Muscle of leg (tissue), 11 donors: Measurements from ENCODE around the gene CSAD. TPM values are rescaled to one million over a fixed set of nuclear protein-coding genes. Genes with fewer than 3 reads are reported as not detected.
"Not testable (repeated sequence)": the region's sequence is repeated elsewhere in the genome, so short reads cannot be mapped to it uniquely, and the experiment has no call there.

Source experiments
- DNase-seq: peaks from one replicate; pipeline ENCODE4 v3.0.0; 2013
- H3K27ac ChIP-seq: one replicate; pipeline ENCODE4 v1.5.1; 2013; ENCODE audit warnings: mild to moderate bottlenecking, low read length, control low read depth
- H3K27me3 ChIP-seq: one replicate; pipeline ENCODE4 v1.6.1; 2013; ENCODE audit warnings: low read length; ENCODE audit not compliant: control insufficient read depth, insufficient read depth
- H3K36me3 ChIP-seq: one replicate; pipeline ENCODE4 v1.6.1; 2013; ENCODE audit warnings: low read length; ENCODE audit not compliant: control insufficient read depth, insufficient read depth
- H3K4me1 ChIP-seq: one replicate; pipeline ENCODE4 v1.6.1; 2013; ENCODE audit warnings: low read length; ENCODE audit not compliant: control insufficient read depth, insufficient read depth
- H3K4me3 ChIP-seq: one replicate; pipeline ENCODE4 v1.5.1; 2013; ENCODE audit warnings: low read length, control low read depth
- H3K9me3 ChIP-seq: replicated peaks from 2 replicates; pipeline ENCODE4 v1.6.1; 2013; ENCODE audit warnings: low read depth, low read length; ENCODE audit not compliant: control insufficient read depth
- WGBS: methylation state at CpG from one replicate; pipeline ENCODE4 v1.1.5; 2013; ENCODE audit warnings: missing lambda C conversion rate; ENCODE audit not compliant: insufficient coverage; 5-methylcytosine and 5-hydroxymethylcytosine counted together
- polyA plus RNA-seq, 8 donors: library from polyadenylated mRNA; unstranded; fragments of 120-200 nt; gene quantifications; one replicate each; pipeline versions ENCODE4 v1.2.1 to v1.2.3, GENCODE V29; 2013; ENCODE audit warnings: inconsistent platforms in 1 of 8, low replicate concordance in 1 of 8; ENCODE audit not compliant: insufficient read length in 8 of 8, insufficient read depth in 1 of 8
- total RNA-seq: library from RNA; stranded (reverse); fragments of 120-200 nt; gene quantifications from one replicate; pipeline ENCODE4 v1.2.4, GENCODE V29; 2013

Gene CSAD
- total and polyA plus RNA-seq, 9 donors: 16.2 to 55.0 (median 31.2) TPM

DNA sequence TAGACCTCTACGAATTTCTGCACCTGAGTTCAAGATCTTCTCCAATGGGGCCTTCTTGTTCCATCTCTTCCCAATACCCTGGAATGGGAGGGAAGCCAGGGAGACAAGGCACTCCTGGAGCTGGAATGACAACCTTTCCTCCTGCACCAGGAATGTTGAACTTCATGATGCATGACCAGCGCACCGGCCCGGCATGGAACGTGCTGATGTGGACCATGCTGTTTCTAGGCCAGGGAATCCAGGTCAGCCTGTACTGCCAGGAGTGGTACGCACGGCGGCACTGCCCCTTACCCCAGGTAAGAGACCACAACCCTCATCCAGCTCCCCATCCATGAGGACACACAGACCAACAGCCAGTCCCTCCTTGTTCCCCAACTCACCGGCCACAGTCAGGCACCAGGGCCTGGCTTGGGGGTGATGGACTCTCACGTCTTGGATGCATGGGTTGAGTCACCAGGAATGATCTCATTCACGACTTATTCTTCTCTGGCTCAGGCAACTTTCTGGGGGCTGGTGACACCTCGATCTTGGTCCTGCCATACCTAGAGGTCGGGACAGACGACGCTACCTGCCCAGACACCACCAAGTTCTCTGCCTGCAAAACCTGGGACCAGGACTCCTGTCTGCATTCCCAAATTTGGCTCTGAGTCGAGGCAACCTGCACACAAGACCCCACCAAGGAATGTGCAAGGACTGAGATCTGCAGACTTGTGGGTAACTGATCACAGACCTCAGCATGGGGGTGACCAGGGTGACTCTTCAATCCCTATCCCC is 57.0 kb downstream of the CSAD start:
- Histone ChIP-seq H3K27ac (no peak overlapping the region), H3K36me3 (no peaks in the 10 kb centered on the region), H3K4me1 (no peaks in the 10 kb centered on the region), H3K4me3 (no peak overlapping the region), H3K9me3 (no peaks in the 10 kb centered on the region), H3K27me3 (no peaks in the 10 kb centered on the region)
- DNase-seq: no peak
- 85% methylated on average over 15 of the region's 16 CpGs for WGBS

DNA sequence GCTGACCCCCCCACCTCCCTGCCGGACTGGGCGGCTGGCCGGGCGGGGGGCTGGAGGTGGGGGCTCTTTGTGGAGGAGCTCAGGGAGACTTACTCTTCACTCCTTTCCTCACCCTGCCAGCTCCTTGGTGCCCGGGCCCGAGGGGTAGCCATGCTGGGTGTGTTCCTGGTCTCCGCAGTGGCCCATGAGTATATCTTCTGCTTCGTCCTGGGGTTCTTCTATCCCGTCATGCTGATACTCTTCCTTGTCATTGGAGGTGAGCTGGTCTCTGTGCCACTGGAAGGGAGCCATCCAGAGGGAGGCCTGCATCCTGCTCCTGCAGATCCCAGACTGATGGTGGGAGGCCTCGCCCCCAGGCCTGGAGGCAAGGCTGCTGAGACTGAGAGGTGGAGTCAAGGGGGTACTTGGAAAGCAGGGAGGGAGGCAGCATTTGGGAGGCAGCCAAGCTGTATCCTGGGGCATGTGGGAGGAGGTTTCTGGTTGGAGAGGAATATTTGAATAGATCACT is 57.7 kb downstream of the CSAD start:
- no peak for DNase-seq
- WGBS: 89% methylated on average over 5 of the region's 10 CpGs
- Histone ChIP-seq H3K36me3 (no peaks in the 10 kb centered on the region), H3K27ac (no peak overlapping the region), H3K4me1 (no peaks in the 10 kb centered on the region), H3K4me3 (no peak overlapping the region), H3K27me3 (no peaks in the 10 kb centered on the region), H3K9me3 (no peaks in the 10 kb centered on the region)

DNA sequence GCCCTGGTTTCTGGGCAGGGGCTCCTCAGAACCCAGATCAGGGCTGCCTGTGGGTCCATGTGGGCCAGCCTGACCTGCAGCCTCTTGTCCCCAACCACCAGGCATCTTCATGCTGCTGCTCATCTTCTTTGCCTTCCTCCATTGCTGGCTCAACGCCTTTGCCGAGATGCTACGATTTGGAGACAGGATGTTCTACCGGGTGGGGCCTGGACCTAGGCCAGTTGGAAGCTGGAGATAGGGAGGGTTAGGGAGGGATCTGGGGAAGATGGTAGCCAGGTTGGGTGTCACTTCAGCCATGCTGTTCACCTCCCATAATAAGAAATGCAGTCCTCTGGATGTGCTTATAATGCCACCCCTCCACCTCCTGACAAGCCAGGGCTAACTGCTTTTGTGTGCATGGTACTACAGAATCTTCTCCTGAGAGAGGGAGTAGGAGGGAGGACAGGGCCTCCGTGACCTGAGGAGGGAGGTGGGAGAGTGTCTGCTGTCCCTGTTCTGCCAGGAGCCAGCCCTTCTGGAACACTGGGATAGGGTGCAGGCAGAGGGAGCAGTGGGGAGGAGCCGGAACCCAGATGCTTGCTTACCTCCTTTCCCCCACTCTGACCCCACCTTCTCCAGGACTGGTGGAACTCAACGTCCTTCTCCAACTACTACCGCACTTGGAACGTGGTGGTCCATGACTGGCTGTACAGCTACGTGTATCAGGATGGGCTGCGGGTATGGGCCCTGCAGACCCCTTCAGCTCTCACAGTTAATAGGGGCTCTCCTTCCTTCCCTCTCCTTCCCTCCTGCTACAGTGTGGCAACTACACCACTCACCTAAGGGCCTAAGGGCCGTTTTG is 59.8 kb downstream of the CSAD start:
- H3K4me3 ChIP-seq: no peak overlapping the region
- WGBS: 90% methylated on average over 6 of the region's 12 CpGs

DNA sequence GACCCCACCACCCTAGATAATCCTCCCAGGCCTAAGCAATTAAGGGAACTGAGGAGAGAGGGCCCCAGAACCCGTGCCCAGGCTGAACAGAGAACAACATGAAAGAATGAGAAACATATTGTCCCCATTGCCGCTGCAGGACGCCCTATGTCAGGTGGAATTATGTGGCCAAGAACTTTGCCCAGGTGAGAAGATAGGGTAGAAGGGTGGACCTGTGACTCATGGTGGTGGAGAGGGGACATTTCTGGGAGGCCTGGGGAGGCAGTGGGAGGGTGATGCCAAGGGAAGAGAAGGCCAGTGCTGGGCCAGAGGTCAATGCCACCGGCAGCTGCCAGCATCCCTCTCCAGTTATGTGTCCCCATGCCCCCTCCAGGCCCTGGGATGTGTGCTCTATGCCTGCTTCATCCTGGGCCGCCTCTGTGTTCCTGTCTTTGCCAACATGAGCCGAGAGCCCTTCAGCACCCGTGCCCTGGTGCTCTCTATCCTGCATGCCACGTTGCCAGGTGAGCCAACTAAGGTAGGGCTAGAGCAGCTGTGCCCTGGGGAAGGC is 61.9 kb downstream of the CSAD start:
- 69% methylated on average over 7 of the region's 8 CpGs for WGBS
- H3K27ac ChIP-seq: no peak overlapping the region

More for the DNA sequence above, 59.8 kb downstream of the CSAD start:
- no peaks in the 10 kb centered on the region for H3K36me3 ChIP-seq
- no peaks in the 10 kb centered on the region for H3K27me3 ChIP-seq
- peaks cover 9% of the 10 kb centered on the region for H3K4me1 ChIP-seq
- no peaks in the 10 kb centered on the region for H3K9me3 ChIP-seq
- DNase-seq: no peak
- H3K27ac ChIP-seq: no peak overlapping the region

DNA sequence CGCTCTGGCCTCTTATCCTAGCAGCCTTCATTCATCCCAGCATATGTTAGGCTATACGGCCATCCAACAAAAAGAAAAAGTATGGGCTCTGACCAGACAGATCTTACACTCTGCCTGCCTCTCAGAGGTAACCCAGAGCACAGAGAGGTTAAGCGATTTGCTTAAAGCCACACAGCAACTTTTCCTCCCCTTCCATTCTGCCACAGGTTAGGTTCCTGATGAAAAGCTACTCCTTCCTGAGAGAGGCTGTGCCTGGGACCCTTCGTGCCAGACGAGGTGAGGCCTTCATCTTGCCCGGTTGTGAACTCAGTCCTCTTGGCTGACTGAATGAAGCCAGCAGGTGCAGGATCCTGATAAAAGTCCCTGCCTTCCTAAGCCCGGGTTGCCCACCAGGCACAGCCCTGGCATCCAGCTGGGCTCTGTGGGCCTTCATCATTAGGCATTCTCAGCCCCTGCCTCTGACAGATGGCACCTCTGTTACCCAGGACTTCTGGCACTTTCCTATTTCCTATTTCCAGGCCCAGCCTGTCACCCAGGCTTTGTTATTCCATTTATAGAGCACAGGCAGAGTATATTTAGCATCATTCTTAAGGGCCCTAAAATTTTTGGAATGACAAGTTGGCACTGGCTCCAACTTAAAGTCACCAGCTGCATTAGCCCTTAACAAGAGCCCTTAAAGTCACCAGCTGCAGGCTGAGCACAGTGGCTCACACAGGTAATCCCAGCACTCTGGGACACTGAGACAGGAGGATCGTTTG is 64.7 kb downstream of the CSAD start:
- H3K27ac ChIP-seq: peak overlapping the region; percentile 80
- 82% methylated on average over 7 of the region's 8 CpGs for WGBS
- H3K27me3 ChIP-seq: no peaks in the 10 kb centered on the region
- no peaks in the 10 kb centered on the region for H3K36me3 ChIP-seq
- H3K4me3 ChIP-seq: no peak overlapping the region
- peak; percentile 69 for DNase-seq
- peaks cover 13% of the 10 kb centered on the region for H3K4me1 ChIP-seq
- no peaks in the 10 kb centered on the region for H3K9me3 ChIP-seq

More for the DNA sequence above, 61.9 kb downstream of the CSAD start:
- Histone ChIP-seq H3K4me3 (no peak overlapping the region), H3K9me3 (no peaks in the 10 kb centered on the region), H3K36me3 (no peaks in the 10 kb centered on the region), H3K27me3 (no peaks in the 10 kb centered on the region), H3K4me1 (peaks cover 13% of the 10 kb centered on the region)
- DNase-seq: no peak

DNA sequence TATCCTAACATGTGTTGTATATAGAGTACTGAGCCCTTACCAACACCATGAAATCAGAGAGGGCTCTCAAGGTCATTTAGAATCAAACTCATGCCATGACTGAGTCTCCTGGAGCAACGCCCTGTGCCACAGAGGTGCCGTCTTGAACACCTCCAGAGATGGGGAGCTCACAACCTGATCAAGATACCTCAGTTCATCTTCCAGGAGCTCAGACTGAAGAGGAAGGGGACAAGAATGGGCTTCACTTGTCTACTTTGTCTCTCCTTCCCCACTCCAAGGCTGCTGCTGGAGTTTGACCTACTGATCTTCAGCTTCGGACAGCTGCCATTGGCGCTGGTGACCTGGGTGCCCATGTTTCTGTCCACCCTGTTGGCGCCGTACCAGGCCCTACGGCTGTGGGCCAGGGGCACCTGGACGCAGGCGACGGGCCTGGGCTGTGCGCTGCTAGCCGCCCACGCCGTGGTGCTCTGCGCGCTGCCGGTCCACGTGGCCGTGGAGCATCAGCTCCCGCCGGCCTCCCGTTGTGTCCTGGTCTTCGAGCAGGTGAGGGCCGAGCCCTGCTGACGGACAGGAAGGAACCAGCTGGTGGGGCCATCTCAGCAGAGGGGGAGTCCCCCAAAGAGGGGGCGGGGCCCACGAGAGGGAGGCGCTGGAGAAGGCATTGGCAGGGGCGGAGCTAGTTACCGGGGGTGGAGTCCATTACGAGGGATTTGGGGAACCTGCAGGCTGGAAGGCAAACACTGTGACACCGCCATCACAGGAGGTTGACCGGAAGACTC is 65.4 kb downstream of the CSAD start:
- H3K4me3 ChIP-seq: no peak overlapping the region
- 86% methylated on average over 30 of the region's 33 CpGs for WGBS
- peaks cover 13% of the 10 kb centered on the region for H3K4me1 ChIP-seq
- H3K9me3 ChIP-seq: no peaks in the 10 kb centered on the region
- H3K36me3 ChIP-seq: no peaks in the 10 kb centered on the region
- H3K27me3 ChIP-seq: no peaks in the 10 kb centered on the region
- peak overlapping the region; percentile 80 for H3K27ac ChIP-seq
- DNase-seq: no peak

DNA sequence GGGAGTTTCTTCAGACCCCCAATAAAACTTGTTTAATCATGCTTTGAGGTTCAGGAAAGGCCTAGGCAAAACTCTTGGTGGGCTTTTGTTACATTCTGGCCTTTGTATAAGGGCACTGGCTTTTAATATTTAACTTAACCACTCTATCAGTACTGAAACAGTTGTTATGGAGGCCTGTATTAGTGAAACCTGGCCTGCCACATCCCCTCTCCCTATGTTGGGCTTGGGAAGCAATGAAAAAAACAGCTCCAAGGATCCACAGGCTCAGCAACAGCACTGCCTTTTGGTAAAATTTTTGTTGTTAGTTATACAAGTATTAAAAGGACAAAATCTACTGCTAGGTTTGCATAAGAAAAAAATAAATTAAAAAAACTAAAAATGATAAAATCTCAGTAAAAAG is 66.8 kb downstream of the CSAD start:
- H3K4me3 ChIP-seq: no peak overlapping the region
- H3K9me3 ChIP-seq: no peaks in the 10 kb centered on the region
- no peak for DNase-seq
- H3K36me3 ChIP-seq: no peaks in the 10 kb centered on the region
- peaks cover 13% of the 10 kb centered on the region for H3K4me1 ChIP-seq
- no peaks in the 10 kb centered on the region for H3K27me3 ChIP-seq
- no peak overlapping the region for H3K27ac ChIP-seq

DNA sequence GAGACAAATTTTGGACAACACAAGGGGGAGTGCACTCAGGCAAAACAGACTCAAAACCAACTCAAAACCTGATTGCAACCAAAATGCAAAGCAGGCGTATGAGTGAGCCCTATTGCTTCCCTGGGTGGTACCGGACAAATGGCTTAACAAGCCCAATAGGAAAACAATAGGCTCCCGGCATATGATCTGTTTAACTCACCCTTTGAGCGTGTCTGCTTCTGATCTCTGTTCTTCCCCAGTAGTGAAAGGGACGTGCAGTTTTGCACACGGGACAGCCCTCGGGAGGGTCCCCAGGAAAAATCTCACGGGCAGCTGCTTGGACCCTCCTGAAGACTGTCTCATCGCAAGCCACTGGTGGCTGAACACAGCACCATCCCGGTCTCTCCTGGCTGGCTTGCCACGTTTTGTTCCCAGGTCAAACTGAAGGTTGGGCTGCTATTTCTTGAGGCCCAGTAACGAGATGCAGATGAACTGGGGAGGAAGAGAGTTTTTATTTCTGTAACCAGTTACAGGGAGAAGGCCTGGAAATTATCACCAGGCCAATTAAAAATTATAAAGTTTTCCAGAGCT is 67.5 kb downstream of the CSAD start:
- H3K4me1 ChIP-seq: peaks cover 13% of the 10 kb centered on the region
- DNase-seq: no peak
- H3K27ac ChIP-seq: no peak overlapping the region
- no peak overlapping the region for H3K4me3 ChIP-seq
- H3K9me3 ChIP-seq: no peaks in the 10 kb centered on the region
- no peaks in the 10 kb centered on the region for H3K27me3 ChIP-seq
- 32% methylated on average over 7 of the region's 12 CpGs for WGBS
- H3K36me3 ChIP-seq: no peaks in the 10 kb centered on the region

DNA sequence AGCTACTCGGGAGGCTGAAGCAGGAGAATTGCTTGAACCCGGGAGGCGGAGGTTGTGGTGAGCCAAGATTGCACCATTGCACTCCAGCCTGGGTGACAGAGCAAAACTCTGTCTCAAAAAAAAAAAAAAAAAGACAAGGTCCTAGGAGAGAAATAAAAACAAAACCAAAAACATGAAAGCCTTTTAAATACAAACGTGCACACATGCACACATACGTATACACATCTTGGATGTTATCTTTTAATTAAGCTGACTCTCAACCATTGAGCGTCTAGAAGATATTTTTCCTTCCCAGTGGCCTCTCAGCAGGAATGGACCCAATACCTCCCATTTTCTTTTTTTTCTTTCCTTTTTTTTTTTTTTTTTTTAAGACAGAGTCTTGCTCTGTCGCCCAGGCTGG is 68.3 kb downstream of the CSAD start:
- not testable (repeated sequence) for H3K9me3 ChIP-seq
- 60% methylated on average over 1 of the region's 7 CpGs for WGBS

More for the DNA sequence above, 68.3 kb downstream of the CSAD start:
- not testable (repeated sequence) for DNase-seq, H3K36me3 ChIP-seq, H3K27ac ChIP-seq, H3K27me3 ChIP-seq, H3K4me3 ChIP-seq
- peaks cover 17% of the 10 kb centered on the region for H3K4me1 ChIP-seq
